SKM-1 treated with dmso at 0.1 percent for 144 hours (cell line): ENCODE results near the gene PRR22.
"Not testable (repeated sequence)": the region's sequence is repeated elsewhere in the genome, so short reads cannot be mapped to it uniquely, and the experiment has no call there.

Source experiments
- DNase-seq: peaks from one replicate; lab custom pipeline; 2025; ENCODE audit not compliant: unreplicated experiment; lab: John Stamatoyannopoulos, UW

Gene PRR22

DNA sequence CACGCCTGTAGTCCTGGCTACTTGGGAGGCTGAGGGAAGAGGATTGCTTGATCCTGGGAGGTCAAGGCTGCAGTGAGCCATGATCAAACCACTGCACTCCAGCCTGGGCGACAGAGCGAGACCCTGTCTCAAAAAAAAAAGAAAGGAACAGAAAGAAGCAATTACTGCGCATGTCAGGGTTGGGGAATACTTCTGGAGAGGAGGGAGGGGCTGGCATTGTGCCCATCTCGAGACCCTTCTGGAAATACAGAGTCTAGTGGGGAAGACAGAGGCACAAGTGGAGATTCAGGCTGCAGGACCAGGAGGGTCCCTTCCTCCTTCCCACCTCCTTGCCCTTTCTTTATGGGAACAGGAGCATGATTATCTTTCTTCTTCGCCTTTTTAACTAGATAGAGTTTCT lies 30.8 kb downstream of the PRR22 start:
- no peak for DNase-seq

DNA sequence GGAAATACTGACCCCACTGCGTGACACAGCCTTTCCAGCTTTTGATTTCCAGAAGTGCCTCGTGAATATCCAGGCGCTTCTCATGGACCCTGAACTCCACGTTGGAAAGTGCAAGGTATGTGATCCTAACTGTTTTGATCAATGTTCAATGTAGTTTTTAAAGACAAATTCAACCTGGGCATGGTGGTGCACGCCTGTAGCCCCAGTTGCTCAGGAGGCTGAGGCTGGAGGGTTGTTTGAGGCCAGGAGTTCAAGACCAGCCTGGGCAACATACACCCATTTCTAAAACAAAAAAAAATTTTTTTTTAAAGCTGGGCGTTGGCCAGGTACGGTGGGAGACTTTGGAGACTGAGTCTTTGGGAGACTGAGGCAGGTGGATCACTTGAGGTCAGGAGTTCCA lies 32.8 kb downstream of the PRR22 start:
- DNase-seq: no peak

DNA sequence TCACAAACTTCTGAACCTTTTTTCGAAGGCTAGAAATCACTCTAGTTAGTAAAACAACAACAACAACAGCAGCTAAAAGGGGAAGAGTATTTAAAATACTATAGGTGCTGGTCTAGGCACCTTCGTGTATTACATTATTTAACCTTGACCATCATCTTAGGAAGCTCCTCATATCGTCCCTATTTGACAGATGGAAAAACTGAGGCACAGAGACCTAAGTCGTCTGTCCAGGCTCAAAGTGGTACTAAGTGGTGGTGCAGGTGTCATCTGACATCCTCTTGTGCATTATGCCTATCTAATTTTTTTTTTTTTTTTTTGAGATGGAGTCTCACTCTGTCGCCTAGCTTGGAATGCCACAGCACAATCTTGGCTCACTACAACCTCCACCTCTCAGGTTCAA lies 35.0 kb downstream of the PRR22 start:
- no peak for DNase-seq

DNA sequence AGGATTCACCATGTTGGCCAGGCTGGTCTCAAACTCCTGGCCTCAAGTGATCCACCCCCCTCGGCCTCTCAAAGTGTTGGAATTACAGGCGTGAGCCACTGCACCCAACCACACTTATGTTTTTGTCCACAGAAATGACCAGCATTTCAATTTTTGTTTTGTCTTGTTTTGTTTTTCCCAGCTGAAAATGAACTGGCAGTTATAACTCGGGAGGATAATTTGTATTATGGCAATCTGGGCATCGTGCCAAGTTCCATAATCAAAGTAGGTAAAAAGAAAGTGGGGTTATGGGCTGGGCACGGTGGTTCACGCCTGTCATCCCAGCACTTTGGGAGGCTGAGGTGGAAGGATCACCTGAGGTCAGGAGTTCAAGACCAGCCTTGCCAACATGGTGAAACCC lies 35.6 kb downstream of the PRR22 start:
- DNase-seq: not testable (repeated sequence)

DNA sequence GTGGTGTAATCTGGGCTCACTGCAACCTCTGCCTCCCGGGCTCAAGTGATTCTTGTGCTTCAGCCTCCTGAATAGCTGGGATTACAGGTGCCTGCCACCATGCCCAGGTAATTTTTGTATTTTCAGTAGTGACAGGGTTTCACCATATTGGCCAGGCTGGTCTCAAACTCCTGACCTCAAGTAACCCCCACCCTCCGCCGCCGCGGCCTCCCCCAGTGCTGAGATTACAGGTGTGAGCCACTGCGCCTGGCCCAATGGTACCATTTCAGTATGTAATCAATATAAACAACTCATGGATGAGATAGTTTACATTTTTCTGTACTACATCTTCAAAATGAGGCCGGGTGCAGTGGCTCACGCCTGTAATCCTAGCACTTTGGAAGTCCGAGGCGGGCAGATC lies 39.5 kb downstream of the PRR22 start:
- DNase-seq: not testable (repeated sequence)

DNA sequence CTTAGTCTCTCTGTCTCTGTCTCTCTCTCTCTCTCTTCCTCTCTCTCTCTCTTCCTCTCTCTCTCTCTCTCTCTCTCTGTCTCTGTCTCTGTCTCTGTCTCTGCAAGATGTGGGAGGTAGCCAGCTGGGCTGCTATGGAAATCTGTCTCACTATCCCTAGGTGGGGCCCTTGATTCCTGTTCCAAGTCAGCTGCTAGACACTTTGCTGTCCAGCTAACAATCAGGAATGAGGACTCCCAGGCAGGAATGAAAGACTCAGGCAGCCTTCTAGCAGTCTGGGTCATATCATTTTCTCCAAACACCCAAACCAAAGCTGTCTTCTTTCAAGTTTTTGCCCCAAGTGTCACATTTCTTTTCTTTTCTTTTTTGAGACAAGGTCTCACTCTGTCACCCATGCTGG lies 40.9 kb downstream of the PRR22 start:
- DNase-seq: no peak

DNA sequence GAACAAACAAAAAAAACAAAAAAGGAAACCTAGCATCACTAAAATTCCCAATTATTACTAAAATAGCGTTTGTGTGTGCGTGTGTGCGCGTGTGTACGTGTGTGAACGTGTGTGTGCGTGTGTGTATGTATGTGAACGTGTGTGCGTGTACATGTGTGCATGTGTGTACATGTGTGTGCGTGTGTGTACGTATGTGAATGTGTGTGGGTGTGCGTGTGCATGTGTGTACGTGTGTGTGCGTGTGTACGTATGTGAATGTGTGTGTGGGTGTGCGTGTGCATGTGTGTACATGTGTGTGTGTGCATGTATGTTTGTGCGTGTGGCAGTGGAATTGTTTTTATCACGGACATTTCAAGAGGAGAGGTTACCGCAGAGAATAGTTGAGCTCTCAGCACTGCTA lies 42.5 kb downstream of the PRR22 start:
- DNase-seq: no peak

DNA sequence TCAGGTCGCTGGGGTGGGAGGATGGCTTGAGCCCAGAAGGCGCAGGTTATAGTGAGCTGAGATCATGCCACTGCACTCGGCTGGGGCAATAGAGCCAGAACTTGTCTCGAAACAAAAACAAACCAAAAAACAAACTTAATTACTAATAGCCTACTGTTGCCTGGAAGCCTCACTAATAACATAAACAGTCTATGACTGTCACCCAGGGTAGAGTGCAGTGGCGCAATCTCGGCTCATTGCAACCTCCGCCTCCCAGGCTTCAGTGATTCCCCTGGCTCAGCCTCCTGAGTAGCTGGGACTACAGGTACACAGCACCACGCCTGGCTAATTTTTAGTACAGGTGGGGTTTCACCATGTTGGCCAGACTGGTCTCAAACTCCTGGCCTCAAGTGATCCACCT lies 46.1 kb downstream of the PRR22 start:
- DNase-seq: no peak

DNA sequence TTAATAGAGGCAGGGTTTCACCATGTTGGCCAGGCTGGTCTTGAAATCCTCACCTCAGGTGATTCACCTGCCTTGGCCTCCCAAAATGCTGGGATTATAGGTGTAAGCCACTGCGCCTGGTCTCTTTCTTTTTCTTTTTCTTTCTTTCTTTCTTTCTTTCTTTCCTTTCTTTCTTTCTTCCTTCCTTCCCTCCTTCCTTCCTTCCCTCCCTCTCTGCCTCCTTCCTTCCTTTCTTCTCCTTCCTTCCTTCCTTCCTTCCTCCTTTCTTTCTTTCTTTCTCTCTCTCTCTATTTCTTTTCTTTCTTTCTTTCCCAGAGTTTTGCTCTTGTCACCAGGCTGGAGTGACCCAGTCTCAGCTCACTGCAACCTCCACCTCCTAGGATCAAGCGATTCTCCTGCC lies 51.4 kb downstream of the PRR22 start:
- DNase-seq: not testable (repeated sequence)
